Astrocyte (in vitro differentiated cells and primary cell): Measurements from ENCODE around the gene MMP23B.

ENCODE experiments used
- CTCF ChIP-seq: IDR thresholded peaks from 2 replicates; pipeline ENCODE4 v1.5.1; 2011; ENCODE audit warnings: low read depth, mild to moderate bottlenecking, inconsistent platforms, low read length, moderate library complexity; ENCODE audit not compliant: insufficient read depth
- EZH2 ChIP-seq: IDR thresholded peaks from 2 replicates; pipeline ENCODE4 v1.6.1; 2012; ENCODE audit warnings: mild to moderate bottlenecking, low read length, inconsistent platforms; ENCODE audit not compliant: insufficient read depth

DNA sequence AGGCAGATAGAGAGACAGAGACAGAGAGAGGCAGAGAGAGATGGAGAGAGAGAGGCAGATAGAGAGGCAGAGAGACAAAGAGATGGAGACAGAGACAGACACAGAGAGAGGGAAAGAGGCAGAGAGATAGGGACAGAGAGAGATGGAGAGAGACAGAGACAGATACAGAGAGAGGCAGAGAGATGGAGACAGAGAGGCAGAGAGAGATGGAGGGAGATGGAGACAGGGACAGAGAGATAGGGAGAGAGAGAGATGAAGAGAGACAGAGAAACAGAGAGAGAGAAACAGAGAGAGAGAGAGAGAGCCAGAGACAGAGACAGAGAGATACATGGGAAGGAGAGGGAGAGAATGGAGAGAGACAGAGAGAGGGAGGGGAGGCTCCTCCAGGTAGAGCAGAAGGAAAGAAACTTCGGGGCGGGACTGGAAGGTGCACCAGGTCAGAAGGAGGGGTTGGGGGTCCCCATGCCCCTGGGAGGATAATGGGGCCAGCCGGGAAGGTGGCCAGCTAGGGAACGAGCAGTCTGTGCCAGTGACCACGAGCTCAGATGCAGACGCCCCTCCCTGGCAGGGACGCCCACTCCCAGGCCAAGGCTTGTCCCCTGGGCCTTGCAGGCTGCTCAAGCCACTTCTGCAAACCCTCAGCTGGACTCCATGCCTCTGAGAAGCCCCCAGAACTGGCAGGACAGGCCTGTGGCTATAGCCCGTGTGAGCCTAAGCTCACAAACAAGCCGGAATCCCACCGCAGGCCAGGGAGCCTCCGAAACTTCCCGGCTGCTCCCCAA, 35.3 kb upstream of the MMP23B start:
- TF ChIP-seq CTCF (no peak), EZH2 (no peak)
